HG03175 (cell line): ENCODE results near the gene FA2H.
A peak's percentile ranks its signal among the peaks of the same experiment; 100 is the strongest.
"Not testable (repeated sequence)": the region's sequence is repeated elsewhere in the genome, so short reads cannot be mapped to it uniquely, and the experiment has no call there.

ENCODE experiments used
- ATAC-seq: cut with Tn5 transposase; IDR thresholded peaks from one replicate; pipeline ENCODE4 v1.9.1; 2021; ENCODE audit warnings: mild to moderate bottlenecking, moderate library complexity; ENCODE audit not compliant: unreplicated experiment

The FA2H gene

DNA sequence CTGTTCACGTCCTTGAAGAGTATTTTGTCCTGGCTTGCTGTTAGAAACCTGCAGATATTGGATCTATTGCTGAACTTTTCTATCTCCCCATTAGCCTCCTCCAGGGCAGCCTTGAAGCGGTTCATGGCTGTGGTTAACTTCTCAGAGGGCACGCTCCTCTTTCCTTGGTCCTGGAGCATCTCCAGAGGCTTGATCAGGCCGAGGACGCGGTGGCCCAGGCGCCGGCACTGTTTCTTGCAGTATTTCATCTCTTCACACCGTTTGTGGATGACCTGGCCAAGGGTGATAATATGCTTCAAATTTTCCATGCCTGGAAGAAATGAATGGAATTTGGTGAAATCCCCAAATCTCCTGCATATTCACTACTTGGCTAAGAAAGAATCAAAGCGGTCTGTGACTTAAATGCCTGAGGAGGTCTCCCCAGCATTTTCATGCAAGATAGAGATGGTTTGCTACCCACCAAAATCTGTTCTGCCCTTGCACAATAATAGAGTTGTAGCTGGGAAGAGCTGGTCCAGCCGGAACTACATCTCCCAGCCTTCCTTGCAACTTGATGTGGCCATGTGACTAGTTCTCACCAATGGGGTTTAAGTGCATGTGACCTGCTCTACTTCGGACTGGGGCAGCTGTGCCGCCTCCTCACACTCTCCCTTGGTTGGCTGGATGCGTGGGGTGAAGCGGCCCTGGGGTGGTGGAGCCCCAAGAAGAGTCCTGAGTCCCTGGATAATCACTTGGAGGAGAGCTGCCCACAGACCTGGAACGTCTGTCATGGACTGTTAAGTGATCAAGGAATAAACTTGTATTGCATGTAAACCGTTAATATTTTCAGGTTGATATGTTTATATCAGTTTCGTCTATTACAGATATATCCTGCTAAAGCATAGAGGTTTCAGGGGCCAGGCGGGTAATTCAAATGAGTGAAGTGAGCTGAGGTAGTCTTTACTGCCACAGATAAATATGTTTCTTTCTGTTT lies 78.9 kb downstream of the FA2H start:
- ATAC-seq: peak; percentile 91

DNA sequence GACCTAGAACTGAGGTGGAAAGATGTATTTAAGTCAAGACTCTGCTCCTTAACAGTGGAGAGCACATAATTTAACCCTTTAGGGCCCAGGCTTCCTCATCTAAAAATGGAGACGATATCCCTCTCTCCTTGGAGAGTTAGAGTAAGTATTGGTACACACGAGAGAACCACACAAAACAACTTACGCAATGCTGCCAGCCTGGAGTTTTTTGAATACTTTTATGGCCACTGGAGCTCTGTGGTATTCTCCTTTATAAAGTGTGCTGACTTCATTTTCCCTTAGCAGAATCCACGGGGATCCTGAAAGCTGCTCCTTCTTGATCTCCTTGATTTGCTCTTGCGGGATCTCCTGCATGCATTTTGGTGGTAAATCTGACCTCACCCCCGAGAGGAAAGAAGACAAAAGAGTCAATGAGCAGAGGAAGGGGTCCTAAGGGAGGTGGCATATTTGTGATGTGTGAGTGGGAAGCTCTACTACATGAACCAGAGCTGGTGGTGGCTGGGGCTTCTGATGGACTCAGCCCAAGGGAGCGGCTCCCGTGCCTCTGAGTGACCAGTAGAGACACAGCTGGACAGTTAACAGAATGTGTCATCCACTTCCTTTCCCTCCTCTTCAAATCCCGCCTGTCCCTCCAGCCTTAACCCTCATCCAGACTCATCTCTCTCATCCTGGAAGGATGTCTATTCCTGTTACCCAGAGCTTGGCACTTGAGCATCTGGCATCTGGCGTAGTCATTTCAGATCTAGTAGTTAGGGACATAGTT lies 83.3 kb downstream of the FA2H start:
- ATAC-seq: no peak

DNA sequence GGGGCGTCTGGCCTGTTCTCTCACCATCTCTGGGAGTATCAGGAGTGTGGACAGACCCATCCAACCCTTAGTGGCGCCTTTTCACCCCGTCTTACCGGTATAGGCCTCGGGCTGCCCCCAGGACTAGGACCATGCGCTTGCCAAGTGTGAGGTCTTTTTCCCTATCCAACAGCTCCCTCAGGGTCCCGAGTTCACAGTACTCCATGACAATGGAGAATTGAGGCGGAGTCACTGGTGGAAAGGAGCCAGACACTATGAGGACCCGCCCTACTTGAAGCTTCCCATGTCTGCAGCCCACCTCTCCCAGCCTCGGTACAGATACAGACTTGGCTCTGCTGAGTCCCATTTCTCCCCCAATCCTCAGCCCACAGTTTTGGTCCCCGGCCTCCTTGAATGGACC lies 92.1 kb downstream of the FA2H start:
- ATAC-seq: no peak

DNA sequence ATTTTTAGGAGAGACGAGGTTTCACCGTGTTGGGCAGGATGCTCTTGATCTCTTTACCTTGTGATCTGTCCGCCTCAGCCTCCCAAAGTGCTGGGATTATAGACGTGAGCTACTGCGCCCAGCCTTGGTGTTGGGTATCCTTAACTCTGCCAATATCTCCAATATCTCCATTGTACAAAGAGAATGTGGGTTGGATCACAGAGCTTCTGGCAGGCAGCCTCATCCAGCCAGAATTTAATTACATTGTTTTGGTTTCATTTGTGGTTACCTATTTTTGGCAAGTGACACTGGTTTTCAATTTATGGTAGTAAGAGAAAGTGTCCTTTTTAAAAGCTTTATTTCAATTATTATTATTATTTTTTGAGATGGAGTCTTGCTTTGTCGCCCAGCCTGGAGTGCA lies 93.9 kb downstream of the FA2H start:
- ATAC-seq: no peak

DNA sequence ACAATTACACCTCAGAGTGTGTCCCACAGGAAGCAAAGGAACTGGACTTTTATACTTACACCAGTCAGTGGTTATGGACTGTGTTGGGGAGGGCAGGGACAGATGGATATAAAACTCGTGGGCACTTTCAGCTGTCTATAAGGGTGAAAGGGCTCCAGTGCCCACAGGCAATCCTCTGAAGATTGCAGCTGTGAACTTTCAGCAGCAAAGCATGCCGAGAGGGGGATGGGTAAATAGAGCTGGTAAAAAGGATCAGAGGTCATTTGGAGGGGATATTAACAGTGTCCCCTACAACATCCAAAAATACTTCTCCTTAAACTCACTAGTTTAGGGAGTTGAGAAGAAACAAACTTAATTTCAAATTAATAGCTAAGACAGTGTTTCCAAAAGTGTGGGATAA lies 94.6 kb downstream of the FA2H start:
- no peak for ATAC-seq

DNA sequence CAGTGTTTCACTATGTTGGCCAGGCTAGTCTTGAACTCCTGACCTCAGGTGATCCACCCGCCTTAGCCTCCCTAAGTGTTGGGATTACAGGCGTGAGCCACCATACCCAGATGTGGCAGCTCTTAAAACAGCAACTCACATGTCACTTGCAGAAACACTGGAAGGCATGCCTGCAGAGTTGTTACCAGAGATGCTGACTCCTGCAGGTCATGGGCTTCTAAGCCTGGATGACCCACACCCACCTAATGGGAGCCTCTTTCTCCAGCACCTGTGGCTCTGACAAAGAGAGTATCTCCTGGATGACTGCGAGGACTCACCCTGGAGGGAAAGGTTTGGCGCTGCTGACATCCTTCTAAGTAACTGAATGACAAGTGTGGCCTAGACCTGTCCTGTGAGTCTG lies 96.8 kb downstream of the FA2H start:
- ATAC-seq: no peak

DNA sequence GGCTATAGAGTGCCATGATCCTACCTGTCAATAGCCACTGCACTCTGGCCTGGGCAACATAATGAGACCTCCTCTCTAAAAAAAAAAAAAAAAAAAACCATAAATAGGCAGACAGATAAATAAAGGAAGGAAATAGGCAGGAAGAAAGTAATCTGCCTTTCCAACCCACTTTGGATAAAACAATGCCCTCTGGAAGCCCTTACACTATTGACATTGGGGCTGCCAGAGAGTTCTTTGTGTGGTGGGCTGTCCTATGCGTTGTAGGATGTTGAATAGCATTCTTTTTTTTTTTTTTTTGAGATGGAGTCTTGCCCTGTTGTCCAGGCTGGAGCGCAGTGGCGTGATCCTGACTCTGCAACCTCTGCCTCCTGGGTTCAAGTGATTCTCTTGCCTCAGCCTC lies 100.7 kb downstream of the FA2H start:
- ATAC-seq: no peak

DNA sequence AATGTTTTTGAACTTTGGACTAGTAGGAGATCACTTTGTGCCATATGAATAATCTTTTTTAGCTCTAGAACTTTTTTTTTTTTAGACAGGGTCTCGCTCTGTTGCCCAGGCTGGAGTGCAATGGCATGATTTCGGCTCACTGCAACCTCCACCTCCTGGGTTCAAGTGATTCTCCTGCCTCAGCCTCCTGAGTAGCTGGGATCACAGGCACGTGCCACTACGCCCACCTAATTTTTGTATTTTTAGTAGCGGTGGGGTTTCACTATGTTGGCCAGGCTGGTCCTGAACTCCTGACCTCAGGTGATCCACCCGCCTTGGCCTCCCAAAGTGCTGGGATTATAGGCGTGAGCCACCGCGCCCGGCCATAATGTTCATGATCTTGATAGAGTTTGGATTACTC lies 105.7 kb downstream of the FA2H start:
- not testable (repeated sequence) for ATAC-seq

DNA sequence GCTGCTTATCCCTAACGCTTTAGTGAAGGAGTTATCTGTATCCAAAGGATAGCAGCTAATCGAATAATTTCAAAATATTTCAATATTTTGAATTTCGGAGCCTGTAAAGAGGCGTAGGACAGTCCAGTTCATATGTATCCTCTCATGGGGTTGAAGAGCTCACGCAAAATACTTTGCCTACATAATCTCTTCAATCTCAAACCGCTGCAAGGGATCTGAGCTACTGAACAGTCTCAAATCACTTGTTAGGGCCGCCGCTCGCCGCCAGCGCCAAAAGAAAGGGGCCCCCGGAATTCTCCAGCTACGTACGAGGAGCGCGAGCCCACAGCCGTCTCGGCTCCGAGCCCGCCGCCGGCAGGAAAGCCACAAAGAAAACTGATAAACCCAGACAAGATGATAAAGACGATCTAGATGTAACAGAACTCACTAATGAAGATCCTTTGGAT lies 107.3 kb downstream of the FA2H start:
- ATAC-seq: no peak

DNA sequence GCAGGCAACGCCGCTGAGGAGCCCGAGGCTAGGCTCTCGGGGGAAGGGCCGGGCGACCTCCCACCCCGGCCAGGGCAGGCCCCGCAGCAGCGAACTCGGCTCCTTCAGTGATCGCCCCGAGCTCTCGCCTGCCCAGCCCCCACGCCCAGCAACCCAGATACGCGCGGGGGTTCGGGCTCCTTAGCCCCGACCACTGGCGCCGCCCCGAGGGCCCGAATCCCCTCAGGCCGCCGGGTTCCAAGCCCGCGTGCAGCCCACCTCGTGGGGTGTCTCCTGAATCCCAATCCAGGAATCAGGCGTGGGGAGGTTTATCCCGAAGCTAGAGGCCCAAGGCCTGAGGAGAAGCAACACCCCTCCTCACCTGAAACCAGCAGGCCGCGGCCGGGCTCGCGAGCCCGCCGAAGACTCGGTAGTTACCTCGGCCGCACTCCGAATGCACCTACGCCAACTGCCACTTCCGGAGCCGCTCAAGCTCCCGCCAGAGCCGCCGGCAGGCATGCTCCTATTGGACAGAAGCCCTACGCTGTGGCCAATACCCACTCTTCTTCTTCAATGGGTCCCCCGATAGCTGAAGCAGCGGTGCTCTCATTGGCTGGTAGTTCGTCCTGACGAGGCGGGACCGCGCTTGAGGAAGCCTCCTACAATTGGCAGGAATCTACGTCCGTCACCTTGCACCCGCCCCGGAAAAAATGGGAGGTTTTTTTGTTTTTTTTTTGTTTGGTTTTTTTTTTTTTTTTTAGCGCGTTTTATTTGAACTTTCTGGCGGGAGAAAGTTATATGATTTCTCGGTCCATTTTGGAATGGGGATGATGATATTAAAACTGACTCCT lies 108.0 kb downstream of the FA2H start, which contains the start of gene RFWD3:
TSS of gene RFWD3 (minus strand) at position 453 of the 830 bp plus-strand sequence. CDS start 5,428 bp downstream, outside the sequence.
- peak; percentile 100 for ATAC-seq

DNA sequence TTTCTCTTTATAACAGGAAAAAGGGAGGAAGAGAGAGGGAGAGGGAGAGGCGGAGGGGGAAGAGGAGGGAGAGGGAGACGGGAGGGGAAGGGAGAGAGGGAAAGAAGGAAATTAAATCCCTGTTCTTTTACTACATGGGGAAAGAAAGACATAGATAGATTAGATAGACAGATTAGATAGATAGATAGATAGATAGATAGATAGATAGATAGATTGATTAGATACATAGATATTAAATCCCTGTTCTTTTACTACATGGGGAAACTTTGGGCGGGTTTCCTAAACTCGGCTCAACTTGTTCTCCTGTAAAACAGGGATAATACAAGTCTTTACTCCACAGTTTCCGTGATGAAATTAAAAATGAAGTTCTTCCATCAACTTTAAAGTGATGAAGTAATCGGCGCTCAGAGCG lies 108.6 kb downstream of the FA2H start:
- no peak for ATAC-seq
